HG02938 (cell line): ENCODE data around the gene CAPN5.

Source experiments
- ATAC-seq: cut with Tn5 transposase; IDR thresholded peaks from one replicate; pipeline ENCODE4 v1.9.1; 2021; ENCODE audit warnings: mild to moderate bottlenecking, moderate library complexity; ENCODE audit not compliant: unreplicated experiment

The CAPN5 gene

DNA sequence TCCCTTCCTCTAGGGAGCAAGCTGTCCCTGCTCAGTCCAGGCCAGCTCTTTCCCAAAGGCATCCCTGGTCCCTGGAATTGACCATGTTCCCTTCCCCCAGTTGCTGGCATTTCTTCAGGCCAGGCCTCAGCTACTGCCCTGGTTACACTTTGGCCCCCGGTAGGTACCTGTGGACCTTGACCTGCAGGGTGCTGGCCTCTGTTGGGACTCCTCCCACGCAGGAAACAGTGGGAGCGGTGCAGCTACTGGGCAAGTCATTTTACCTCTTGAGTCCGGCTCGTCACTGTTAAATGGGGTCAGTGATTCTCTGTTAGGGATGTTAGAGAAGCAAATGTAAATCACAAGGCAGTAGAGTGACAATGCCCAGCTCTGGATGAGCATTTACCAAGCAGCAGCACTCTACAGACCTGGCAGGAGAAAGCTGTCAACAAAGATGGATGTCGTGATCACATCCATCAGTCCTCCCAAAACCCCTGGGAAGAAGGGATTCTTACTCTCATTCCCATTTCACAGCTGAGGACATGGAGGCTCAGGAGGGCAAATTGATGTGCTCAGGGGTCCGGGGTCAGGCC is 78.2 kb downstream of the CAPN5 start:
- no peak for ATAC-seq

DNA sequence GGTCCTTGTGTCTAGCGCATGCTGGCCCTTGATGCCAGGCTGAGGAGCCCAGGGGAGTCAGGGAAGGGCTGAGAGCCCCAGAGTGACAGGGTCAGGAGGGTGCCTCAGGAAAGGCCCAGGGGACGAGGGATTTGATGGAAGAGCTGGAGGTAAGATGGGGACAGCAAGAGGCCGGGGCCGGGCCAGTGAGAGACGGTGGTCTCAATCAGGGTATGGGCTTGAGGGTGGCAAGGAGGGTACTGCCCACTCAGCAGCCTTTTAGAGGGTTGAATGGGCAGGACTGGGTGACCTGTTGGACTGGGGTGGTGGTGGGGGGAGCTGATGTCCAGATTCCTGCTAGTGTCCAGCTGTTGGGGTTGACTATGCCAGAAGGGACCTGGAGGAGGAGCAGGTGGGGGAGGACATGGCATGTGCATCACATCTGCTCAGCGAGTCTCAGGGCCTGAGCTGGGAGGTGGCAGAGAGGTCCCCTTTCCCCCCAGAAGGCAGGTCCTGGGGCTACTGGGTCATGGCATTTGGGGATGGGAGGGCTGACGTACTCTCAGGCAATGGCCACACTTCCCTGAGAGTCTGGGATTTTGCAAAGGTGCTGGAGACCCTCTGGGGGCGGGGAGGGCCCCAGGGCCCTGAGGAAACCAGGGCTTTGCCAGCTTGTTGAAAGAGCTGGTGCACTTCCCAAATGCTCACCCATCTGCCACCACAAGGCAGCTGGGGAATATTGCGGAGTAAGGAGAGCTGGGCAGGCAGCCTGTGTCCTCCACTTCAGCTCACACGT is 79.7 kb downstream of the CAPN5 start:
- ATAC-seq, result no peak

DNA sequence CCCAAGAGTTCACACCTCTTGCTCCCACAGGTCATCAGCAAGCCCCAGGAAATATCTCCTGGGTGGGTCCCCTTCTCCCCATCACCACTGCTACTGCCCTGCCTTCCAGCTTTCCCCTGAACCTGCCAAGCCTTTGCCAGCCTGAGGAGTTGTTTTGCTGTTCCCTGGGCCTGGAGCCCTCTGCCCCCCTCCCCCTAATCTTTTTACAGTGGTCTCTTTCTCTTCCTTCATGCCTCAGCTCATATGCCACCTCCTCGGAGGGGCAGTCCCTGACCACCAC is 80.2 kb downstream of the CAPN5 start:
- ATAC-seq, result no peak

DNA sequence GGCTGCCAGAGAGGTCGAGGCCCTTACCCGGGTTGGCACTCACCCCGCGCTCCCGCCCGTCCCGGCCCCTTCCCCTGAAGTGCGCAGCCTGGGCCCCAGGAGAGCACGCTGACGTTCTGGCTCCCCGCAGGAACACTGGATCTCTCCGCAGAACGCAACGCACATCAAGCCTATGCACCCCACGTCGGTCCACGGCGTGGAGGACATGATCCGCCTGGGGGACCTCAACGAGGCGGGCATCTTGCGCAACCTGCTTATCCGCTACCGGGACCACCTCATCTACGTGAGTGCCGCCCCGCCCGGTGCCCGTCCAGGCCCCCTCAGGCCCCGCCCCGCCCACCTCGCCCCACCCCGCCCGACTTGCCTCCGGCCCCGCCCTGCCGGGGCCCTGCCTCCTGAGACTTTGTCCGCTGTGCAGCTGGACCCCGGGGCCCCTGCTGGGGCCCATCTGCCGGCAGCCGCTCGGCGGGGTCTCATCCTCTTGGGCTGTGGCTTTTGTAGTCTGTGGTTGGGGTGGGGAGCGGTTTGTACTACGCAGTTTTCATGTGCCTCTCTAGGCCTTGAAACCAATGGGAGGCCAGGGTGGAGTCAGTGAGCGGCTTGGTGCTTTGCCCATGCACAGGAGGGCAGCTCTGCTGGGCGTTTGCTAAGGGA is 81.0 kb downstream of the CAPN5 start:
- ATAC-seq, result no peak

DNA sequence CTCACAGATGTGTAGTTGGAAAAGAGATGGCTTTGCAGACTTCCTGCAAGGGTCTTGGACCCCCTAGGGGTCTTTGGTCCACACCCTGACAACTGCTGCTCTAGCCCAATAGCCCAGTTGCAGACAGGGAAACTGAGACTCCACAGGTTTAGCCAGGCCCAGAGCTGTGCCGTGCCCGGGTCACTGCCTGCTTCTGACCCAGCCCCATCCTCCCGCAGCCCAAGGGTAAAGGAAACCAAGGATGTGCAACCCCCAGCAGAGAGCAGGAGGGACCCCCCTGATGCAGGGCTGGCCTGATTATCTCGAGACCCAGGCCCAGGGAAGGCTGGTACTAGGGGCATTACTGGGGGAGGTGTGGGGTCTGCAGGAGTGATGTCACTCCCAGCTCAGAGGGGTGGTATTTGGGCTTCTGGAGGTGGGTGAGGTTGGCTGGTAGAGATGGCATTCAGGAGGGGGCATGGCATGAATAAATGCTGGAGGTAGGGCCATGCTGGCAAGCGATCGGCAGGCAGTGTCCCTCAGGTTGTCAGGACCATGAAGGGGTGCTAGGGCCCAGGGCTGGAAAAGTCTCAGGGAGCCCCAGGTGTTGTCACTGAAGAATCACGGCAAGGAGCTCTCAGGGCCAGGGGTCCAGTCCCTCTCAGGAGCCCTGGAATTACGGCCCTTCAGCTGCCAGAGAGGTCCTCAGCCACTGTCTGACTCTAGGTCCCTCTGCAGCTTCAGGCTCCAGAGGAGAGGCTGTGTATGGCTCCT is 82.4 kb downstream of the CAPN5 start:
- no peak for ATAC-seq

DNA sequence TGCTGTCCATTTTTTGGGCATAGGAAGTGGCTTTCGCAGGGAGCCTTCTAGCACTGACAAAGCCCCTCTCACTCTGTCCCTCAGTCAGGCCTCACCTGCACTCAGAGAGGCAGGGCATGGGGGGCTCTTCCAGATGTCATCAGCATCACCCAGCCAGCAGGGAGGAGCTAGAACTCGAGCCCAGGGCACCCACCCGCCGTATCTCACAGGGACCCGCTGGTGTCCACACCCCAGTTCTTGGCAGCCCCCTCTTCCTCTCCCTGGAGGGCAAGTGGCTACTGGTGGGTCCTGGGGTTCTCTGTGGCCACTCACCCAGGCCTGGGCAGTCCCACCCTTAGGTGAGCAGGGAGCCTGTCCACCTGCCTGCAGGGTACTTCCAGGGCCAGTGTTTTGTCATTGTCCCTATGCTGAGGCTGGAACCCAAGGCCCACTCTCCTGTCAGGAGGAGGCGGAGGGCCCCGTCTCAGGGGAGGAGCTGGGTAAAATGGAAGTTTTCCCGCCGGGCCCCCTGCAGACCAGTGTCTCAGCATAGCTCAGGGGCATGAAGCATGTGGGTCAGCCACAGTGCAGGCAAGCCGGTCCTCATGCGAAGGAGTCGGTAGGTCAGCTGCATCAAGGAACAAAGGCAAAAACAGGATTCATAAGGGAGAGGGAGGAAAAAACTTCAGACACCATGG is 83.1 kb downstream of the CAPN5 start:
- ATAC-seq, result no peak

DNA sequence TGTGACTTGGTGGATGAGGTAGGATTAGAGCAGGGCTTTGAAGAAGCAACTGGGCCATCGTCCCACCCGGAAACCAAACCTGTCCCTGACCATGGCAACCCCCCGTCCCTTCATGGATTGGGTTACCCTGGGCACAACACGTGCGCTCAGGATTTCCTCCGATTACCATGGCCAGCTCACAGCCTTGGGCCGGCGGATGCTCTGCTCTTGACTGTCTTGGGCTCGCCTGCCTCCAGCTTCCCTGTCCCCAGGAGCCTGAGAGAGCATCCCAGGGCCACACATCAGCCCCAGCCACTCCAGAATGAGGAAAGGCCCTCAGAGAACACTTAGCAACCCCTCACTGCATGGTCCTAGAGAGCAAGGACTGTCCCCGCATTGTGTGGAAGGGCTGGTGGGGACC is 84.1 kb downstream of the CAPN5 start:
- ATAC-seq, result no peak

DNA sequence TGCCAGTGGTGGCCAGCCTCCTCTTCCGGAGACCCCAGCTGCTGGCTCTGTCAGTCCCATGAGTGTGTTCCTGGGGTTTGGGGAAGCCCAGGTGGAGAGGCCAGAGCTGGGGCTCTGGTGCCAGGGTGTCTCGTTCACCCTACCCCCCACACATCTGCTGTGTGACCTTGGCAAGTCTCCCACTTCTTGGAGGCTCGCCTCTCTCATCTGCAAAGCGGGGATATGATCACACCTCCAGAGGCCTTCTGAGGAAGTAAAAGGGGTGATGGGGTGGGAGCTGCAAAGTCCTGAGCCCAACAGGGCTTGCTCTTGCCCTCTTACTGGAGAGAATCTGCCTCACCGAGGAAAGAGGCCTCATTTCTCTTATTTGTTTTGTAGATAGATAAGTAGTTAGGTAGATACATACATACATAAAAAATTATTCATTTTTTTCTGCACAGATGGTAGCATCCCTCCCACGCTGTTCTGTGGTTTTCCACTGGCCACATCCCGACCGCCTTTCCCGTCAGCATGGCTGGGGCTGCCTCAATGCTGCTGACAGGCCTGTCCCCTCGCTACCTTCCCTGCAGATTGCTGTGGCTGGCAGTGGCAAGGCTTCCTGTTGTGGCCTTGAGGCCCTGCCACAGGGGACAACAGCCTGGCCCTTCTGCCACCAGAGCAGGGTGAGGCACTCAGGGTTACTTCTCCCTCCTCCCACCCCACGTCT is 85.2 kb downstream of the CAPN5 start:
- ATAC-seq, result no peak

DNA sequence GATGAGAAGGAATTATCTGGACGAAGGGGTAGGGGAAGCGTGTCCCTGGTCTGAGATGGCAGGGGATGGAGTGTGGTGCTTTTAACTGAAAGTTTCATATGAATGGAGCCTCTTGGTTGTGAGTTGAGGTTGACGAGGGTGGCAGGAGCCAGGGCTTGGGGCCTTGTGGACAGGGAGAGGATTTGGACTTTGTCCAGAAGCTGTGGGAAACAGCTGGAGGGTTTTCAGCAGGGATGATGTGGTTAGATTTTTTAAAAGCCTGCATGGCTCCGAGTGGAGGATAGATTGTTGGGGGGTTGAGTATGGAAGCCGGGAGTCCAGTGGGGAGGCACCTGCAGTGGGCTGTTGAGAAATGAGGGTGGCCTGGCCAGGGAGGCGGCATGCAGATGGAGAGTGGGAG is 86.1 kb downstream of the CAPN5 start:
- no peak for ATAC-seq

DNA sequence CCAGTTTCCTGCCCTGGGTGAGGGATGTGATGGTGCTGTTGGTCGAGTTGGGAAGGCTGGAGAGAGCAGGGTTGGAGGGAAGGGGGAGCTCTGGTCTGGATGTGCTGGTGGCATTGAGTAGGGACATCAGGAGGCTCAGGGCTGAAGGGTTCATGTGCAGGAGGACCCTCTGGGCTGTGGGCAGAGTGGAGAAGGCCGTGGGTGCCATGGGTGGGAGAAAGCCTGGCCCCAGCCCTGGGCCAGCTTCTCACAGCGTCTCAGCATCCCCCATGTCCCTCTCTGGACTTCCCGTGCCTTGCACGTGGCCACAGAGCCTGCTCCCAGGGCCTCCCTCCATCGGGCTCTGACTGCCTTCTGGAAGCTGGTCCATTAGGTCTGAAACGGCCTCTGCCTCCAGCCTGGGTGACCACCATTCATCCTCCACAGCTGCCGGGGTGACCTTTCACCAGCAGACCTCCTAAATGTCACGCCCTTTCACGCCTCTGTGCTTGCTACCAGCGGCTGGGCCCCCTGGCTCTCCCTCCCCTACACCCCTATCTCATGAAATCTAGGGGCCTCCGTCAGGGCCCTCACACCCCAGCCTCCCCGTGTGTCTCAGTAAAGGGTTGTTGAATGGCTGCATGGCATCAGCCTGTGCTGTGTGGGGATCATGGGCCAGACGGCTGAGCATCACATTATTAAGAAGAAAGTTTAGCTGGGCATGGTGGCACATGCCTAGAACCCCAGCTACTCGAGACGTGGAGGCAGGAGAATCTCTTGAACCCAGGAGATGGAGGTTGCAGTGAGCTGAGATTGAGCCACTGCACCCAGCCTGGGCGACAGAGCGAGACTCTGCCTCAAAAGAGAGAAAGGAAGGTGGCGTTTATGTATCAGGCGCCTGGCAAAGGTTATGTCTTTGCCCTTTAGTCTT is 86.8 kb downstream of the CAPN5 start:
- ATAC-seq, result no peak

DNA sequence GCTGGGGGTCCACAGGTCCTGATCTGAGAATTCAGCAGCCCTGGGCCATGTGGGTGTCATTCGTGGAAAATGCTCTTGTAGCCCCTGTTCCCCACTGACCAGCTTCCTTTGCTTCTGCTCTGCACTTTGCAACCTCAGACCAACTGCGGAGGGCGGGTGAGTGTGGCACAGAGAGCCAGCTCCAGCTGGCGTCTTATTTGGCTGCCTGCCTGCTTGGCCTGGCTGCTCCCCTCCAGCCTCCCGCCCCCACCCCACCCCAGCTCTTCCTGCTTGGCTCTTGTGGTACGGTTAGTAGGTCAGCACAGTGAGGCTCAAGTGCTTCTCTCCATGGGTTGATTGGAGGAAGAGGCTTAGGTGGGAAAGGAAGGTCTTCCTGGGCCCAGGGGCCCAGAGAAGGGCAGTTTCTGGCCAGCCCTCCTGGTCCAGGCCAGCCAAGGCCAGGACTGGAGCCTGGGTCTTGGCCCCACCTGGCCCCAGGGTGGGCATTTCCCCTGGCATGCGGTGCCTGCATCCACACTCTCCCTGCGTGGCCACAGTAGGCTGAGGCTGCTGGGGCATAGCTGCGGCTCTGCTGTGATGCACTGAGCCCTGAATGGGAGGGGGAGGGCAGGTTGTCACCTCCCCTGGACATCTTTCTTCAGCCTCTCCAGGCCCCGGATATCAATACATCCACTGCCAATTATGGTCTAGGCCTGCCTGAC is 87.8 kb downstream of the CAPN5 start:
- no peak for ATAC-seq

DNA sequence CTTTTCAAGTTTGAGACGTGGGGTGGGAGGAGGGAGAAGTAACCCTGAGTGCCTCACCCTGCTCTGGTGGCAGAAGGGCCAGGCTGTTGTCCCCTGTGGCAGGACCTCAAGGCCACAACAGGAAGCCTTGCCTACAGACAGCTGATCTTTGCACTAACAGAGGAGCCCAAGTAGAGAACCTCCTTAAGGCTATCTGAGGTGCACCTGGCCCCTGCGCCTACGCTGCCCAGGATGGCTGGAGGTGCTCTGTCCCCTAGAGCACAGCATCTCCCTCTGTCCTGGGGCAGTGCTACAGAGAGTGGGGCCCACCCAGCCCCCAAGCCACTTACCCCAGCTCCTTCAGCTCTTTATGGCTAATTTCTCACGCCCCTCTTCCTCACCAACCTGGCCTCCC is 88.3 kb downstream of the CAPN5 start:
- no peak for ATAC-seq

DNA sequence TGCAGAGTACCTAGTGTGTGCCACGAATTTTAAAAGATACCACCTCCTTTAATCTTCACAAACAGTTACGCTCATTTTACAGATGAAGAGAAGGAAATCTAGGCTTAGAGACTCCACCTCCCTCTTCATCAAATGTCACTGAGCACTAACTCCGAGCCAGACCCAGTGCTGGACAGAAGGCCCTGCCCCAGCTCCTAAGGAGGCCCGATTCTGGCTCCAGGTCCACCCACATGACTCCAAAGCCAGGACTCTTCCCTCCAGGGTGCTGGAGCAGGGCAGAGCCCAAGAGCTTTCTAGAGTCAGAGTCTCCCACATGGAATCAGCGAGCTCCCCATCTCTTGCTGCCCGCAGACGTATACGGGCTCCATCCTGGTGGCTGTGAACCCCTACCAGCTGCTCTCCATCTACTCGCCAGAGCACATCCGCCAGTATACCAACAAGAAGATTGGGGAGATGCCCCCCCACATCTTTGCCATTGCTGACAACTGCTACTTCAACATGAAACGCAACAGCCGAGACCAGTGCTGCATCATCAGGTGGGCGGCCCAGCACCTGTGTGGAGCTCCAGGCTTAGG is 88.9 kb downstream of the CAPN5 start:
- ATAC-seq, result no peak

DNA sequence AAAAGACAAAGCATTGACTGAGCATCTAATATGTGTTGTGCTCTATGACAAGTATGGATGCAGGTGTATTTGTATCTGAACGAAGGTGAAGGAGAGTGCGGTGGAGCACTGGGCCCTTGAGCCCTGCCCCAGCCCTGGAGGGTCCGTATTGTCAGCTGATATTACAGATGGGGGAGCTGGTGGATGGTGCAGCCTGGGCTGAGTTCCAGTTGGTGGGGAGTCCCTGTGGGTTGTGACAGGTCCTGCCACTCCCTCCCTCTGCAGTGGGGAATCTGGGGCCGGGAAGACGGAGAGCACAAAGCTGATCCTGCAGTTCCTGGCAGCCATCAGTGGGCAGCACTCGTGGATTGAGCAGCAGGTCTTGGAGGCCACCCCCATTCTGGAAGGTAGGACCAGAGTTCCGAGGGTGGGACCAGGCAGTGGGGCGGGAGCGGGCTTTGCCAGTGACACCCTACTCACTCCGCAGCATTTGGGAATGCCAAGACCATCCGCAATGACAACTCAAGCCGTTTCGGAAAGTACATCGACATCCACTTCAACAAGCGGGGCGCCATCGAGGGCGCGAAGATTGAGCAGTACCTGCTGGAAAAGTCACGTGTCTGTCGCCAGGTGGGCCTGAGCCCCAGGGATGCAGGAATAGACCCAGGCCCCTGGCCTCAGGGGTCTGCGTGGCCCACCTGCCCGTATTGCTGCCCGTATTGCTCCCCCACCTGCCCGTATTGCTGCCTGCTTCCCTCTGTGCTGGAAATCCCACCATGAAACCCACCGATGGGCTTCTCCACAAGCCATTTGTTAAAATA is 89.8 kb downstream of the CAPN5 start:
- ATAC-seq, result no peak

DNA sequence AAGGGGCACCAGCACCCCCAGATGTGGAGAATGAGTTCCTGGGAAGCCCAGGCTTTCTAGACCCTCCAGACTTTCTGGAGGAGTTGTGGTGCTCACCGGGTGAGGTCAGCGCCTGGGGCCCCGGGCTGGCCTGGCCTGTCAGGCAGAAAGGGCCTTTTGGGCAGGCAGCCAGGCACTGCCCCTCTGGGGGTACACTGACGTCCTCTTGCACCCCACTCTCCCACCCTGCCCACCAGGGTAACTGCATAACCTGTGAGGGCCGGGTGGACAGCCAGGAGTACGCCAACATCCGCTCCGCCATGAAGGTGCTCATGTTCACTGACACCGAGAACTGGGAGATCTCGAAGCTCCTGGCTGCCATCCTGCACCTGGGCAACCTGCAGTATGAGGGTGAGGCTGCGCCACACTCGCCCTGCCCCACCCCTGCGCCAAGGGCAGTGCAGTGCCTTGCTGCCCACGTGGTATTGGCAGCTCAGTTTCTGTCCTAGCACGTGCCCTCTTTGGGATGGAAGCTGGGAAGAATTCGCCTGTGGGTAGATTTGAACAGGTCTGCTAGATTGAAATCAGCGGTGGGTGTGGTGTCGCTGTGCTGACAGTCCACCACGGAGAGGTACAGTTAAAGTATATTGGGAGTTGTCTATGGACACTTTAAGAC is 91.4 kb downstream of the CAPN5 start:
- no peak for ATAC-seq

DNA sequence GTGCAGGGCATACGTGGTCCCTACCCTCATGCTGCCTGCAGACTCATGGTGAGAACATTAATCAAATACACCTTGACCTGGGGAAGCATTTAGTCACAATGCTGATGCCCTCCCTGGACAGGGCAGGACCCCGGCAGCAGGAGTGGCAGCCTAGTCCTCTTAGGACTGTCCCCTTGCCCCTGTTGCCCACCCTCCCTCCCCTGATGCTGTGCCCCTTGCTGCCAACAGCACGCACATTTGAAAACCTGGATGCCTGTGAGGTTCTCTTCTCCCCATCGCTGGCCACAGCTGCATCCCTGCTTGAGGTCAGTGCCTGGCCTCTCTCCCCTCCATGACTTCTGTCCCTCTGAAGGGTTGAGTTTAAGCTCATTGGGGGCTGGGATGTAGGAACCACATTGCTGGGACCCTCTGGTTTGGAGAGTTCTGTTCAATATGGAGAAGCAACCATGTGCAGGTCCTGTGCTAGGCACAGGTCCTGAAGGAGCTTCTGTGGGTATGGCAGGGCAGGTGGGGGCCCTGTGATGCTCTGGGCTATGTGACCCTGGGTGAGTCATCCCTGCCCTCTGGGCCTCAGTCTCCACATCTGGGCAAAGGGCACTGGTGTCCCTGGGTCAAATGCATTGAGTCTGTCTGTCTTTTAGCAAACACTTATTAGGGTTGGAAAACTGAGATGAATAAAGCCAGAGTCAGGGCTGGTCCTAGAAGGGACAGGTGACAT is 92.6 kb downstream of the CAPN5 start:
- ATAC-seq, result no peak
